GM12872 (cell line): Measurements from ENCODE around the gene DEFB114.

Experiments used
- TF ChIP-seq, protein P1 (sequence below): IDR thresholded peaks from 3 replicates; pipeline ENCODE4 v1.5.1; 2011; ENCODE audit warnings: low read depth, mild to moderate bottlenecking, low read length, moderate library complexity; ENCODE audit not compliant: insufficient read depth

DEFB114 gene

GRCh38 chr6:49919261-49919660, 44.7 kb downstream of the DEFB114 start:
- TF ChIP-seq, protein P1, sequence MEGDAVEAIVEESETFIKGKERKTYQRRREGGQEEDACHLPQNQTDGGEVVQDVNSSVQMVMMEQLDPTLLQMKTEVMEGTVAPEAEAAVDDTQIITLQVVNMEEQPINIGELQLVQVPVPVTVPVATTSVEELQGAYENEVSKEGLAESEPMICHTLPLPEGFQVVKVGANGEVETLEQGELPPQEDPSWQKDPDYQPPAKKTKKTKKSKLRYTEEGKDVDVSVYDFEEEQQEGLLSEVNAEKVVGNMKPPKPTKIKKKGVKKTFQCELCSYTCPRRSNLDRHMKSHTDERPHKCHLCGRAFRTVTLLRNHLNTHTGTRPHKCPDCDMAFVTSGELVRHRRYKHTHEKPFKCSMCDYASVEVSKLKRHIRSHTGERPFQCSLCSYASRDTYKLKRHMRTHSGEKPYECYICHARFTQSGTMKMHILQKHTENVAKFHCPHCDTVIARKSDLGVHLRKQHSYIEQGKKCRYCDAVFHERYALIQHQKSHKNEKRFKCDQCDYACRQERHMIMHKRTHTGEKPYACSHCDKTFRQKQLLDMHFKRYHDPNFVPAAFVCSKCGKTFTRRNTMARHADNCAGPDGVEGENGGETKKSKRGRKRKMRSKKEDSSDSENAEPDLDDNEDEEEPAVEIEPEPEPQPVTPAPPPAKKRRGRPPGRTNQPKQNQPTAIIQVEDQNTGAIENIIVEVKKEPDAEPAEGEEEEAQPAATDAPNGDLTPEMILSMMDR: no peak

- TF ChIP-seq, protein P1: no peak
These were observed 45.2 kb downstream of the DEFB114 start for GRCh38 chr6:49918787-49919186.

- TF ChIP-seq, protein P1: no peak
These were observed 48.9 kb downstream of the DEFB114 start for GRCh38 chr6:49915035-49915434.

DNA sequence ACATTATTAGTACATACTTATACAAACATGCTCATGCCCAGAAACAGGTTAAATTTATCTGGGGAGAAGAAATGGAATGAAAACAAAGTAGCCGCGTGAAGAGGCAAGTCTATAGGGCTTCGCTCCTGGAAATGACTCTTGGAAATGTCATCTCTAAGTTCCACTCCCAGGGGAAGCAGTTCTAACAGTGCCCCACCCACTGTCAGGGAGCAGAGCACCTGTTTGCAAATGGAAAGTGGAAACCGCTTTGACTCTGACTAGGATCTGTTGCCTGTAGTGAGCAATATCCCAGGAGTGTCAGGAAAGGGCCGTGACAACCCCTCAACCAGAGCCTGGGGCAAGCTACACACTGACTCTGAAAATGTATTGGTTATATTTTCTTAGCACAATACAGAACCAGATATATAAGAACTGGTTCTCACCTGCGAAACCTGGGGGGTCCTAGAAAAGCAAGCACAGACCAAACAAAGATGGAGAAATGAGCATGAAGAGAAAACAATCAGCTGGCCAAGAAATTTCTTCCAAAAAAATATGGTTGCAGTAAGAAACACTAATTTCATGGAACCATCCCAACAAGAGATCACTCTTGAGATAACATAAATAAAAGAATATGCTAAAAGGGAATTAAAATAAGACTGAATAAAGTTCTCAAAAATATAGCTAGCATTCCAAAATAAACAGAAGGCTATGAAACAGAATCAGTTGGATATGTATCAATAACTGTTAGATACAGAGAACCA, 50.2 kb downstream of the DEFB114 start:
- TF ChIP-seq, protein P1: no peak

GRCh38 chr6:49912196-49912595, 51.8 kb downstream of the DEFB114 start:
- TF ChIP-seq, protein P1: no peak

DNA sequence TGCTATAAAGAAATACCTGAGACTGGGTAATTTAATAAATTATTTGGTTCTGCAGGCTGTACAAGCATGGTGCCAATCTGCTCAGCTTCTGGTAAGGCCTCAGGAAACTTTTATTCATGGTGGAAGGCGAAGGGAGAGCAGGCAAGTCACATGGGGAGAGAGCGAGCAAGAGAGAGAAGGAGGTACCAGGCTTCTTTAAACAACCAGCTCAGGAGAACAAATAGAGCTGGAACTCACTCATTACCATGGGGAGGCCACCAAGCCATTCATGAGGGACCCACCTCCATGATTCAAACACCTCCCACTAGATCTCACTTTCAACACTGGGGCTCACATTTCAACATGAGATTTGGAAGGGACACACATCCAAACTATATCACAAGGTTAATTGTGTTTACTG, 52.7 kb downstream of the DEFB114 start:
- TF ChIP-seq, protein P1: no peak
